Cardiac septum (tissue), 1 donor: ENCODE measurements around the gene DNAJB13. TPM values are rescaled to one million over a fixed set of nuclear protein-coding genes. Genes with fewer than 3 reads are reported as not detected.

Experiments
- total RNA-seq: library from RNA; stranded (reverse); fragmentation: NEBNext Ultra II Directional; extraction: Animal tissue kit (Norgen Biotek cat#: 25700); gene quantifications from one replicate; pipeline ENCODE4 v1.2.1, GENCODE V29; 2021
- donor health status: DM: no; HTN: no; CAD: no.

Gene DNAJB13
- total RNA-seq, 1 donor from 2014 or later = not detected

Other genes with a start within 250 kb of the DNAJB13 start
- 135 TPM for gene RAB6A, start 190.0 kb upstream of the DNAJB13 start, total RNA-seq
- gene MRPL48, start 163.2 kb upstream of the DNAJB13 start, total RNA-seq = 30.8 TPM
- 52.9 TPM for gene COA4, start 74.2 kb upstream of the DNAJB13 start, total RNA-seq
- 14.9 TPM for gene PAAF1, start 74.0 kb upstream of the DNAJB13 start, total RNA-seq
- gene UCP2, start 31.8 kb downstream of the DNAJB13 start, total RNA-seq = 12.0 TPM
- gene UCP3, start 58.1 kb downstream of the DNAJB13 start, total RNA-seq = 0.54 TPM
- gene C2CD3, start 220.0 kb downstream of the DNAJB13 start, total RNA-seq = 13.2 TPM
- 36.8 TPM for gene PPME1, start 220.3 kb downstream of the DNAJB13 start, total RNA-seq